Left ventricle myocardium inferior (tissue), 1 donor: ENCODE measurements around the gene RNF11. TPM values are rescaled to one million over a fixed set of nuclear protein-coding genes. Genes with fewer than 3 reads are reported as not detected.

Experiments
- DNase-seq: peaks from one replicate; pipeline ENCODE4 v3.0.0-alpha.2; 2020
- H3K27ac ChIP-seq: fragments of 200-600 bp; replicated peaks from 2 replicates; pipeline ENCODE4 v1.8.0; 2021
- H3K27me3 ChIP-seq: fragments of 200-600 bp; 2 replicates; pipeline ENCODE4 v1.8.0; 2021; ENCODE audit warnings: low read depth
- H3K36me3 ChIP-seq: fragments of 200-600 bp; 2 replicates; pipeline ENCODE4 v1.8.0; 2021
- H3K4me1 ChIP-seq: fragments of 200-600 bp; 2 replicates; pipeline ENCODE4 v1.8.0; 2021
- H3K4me3 ChIP-seq: fragments of 200-600 bp; 2 replicates; pipeline ENCODE4 v1.8.0; 2021; ENCODE audit warnings: mild to moderate bottlenecking, moderate library complexity
- H3K9me3 ChIP-seq: fragments of 200-600 bp; replicated peaks from 2 replicates; pipeline ENCODE4 v1.8.0; 2021
- intact Hi-C: fragments of 100-400 bp; cut with micrococcal nuclease; formaldehyde crosslinking; loops from one replicate; pipeline ENCODE4 v1.11.0; 2022
- total RNA-seq: library from RNA; stranded (reverse); fragmentation: NEBNext Ultra II Directional; extraction: Animal tissue kit (Norgen Biotek cat#: 25700); gene quantifications from one replicate; pipeline ENCODE4 v1.2.1, GENCODE V29; 2021
- TF ChIP-seq, protein P1 (sequence below): fragments of 200-600 bp; IDR thresholded peaks from 2 replicates; pipeline ENCODE4 v1.8.0; 2021; ENCODE audit warnings: antibody characterized with exemption, mild to moderate bottlenecking, borderline replicate concordance
- donor health status: DM: no; HTN: yes; CAD: no; lungs with severe emphysema.

The RNF11 gene
- total RNA-seq, 1 donor from 2014 or later: 116 TPM

DNA sequence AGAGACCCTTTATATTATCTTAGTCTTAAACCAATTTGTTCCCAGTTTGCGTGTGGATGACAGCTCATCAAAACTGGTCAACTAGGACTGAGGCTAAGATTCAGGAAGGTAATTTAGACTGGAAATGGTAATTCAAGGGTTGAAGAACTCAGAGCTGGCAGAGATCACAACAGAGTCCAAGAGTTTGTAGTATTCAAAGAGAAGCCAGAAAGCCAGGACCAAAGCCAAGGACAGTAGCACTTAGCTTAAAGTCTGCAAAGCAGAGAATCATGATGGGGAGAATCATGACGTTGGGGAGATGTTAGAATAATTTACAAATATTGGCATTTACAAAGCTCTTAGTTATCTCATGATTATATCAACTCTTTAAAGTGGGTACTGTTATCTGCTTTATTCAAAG, 32.6 kb downstream of the RNF11 start:
- TF ChIP-seq, protein P1, sequence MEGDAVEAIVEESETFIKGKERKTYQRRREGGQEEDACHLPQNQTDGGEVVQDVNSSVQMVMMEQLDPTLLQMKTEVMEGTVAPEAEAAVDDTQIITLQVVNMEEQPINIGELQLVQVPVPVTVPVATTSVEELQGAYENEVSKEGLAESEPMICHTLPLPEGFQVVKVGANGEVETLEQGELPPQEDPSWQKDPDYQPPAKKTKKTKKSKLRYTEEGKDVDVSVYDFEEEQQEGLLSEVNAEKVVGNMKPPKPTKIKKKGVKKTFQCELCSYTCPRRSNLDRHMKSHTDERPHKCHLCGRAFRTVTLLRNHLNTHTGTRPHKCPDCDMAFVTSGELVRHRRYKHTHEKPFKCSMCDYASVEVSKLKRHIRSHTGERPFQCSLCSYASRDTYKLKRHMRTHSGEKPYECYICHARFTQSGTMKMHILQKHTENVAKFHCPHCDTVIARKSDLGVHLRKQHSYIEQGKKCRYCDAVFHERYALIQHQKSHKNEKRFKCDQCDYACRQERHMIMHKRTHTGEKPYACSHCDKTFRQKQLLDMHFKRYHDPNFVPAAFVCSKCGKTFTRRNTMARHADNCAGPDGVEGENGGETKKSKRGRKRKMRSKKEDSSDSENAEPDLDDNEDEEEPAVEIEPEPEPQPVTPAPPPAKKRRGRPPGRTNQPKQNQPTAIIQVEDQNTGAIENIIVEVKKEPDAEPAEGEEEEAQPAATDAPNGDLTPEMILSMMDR: no peak
- no peak overlapping the region for H3K4me3 ChIP-seq
- H3K27me3 ChIP-seq: no peaks in the 10 kb centered on the region
- no peak for DNase-seq
- peaks cover 21% of the 10 kb centered on the region for H3K36me3 ChIP-seq
- peaks cover 77% of the 10 kb centered on the region for H3K4me1 ChIP-seq
- H3K9me3 ChIP-seq: no peaks in the 10 kb centered on the region
- H3K27ac ChIP-seq: peak overlapping the region; percentile 32
- intact Hi-C loops: no loop called here

GRCh38 chr1:51270751-51271150, 34.7 kb downstream of the RNF11 start:
- intact Hi-C loops: no loop called here
- TF ChIP-seq, protein P1: no peak
- no peak for DNase-seq

GRCh38 chr1:51272916-51273315, 36.8 kb downstream of the RNF11 start:
- Histone ChIP-seq H3K36me3 (peaks cover 26% of the 10 kb centered on the region), H3K4me1 (peaks cover 34% of the 10 kb centered on the region), H3K4me3 (no peak overlapping the region), H3K9me3 (no peaks in the 10 kb centered on the region), H3K27ac (no peak overlapping the region), H3K27me3 (no peaks in the 10 kb centered on the region)
- DNase-seq: no peak
- TF ChIP-seq, protein P1: no peak
- intact Hi-C loops: no loop called here

More at GRCh38 chr1:51270751-51271150, 34.7 kb downstream of the RNF11 start:
- Histone ChIP-seq H3K36me3 (peaks cover 26% of the 10 kb centered on the region), H3K27ac (no peak overlapping the region), H3K9me3 (no peaks in the 10 kb centered on the region), H3K4me3 (no peak overlapping the region), H3K27me3 (no peaks in the 10 kb centered on the region), H3K4me1 (peaks cover 56% of the 10 kb centered on the region)

DNA sequence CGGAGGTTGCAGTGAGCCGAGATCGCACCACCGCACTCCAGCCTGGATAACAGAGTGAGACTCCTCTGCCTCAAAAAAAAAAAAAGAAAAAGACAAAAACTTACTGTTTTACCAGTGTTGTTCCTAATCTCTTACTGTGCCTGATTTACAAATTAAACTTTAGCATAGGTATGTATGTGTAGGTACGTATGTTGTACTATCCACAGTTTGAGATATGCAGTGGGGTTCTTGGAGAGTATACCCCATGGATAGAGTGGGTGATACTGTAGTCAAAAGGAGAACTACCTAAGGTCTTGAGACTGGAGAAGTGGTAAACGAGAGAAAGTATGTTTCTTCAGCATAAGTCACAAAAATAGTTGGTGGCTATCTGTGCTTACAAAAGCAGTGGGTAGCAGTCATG, 38.6 kb downstream of the RNF11 start:
- H3K4me3 ChIP-seq: no peak overlapping the region
- no peaks in the 10 kb centered on the region for H3K9me3 ChIP-seq

GRCh38 chr1:51276286-51276685, 40.2 kb downstream of the RNF11 start:
- Histone ChIP-seq H3K9me3 (no peaks in the 10 kb centered on the region), H3K36me3 (peaks cover 13% of the 10 kb centered on the region), H3K27me3 (no peaks in the 10 kb centered on the region), H3K4me1 (peaks cover 10% of the 10 kb centered on the region), H3K4me3 (no peak overlapping the region), H3K27ac (no peak overlapping the region)
- intact Hi-C loops: no loop called here
- DNase-seq: no peak
- TF ChIP-seq, protein P1: no peak

More for the DNA sequence above, 38.6 kb downstream of the RNF11 start:
- TF ChIP-seq, protein P1: no peak
- H3K27me3 ChIP-seq: no peaks in the 10 kb centered on the region
- intact Hi-C loops: no loop called here
- no peak for DNase-seq
- H3K36me3 ChIP-seq: peaks cover 26% of the 10 kb centered on the region
- H3K27ac ChIP-seq: no peak overlapping the region
- H3K4me1 ChIP-seq: peaks cover 16% of the 10 kb centered on the region
